GM18870 (cell line): ENCODE data around the gene SEC61A2.
"Not testable (repeated sequence)": the region's sequence is repeated elsewhere in the genome, so short reads cannot be mapped to it uniquely, and the experiment has no call there.

Source experiments
- ATAC-seq: cut with Tn5 transposase; IDR thresholded peaks from one replicate; pipeline ENCODE4 v1.9.1; 2021; ENCODE audit warnings: moderate library complexity; ENCODE audit not compliant: unreplicated experiment

Gene SEC61A2

DNA sequence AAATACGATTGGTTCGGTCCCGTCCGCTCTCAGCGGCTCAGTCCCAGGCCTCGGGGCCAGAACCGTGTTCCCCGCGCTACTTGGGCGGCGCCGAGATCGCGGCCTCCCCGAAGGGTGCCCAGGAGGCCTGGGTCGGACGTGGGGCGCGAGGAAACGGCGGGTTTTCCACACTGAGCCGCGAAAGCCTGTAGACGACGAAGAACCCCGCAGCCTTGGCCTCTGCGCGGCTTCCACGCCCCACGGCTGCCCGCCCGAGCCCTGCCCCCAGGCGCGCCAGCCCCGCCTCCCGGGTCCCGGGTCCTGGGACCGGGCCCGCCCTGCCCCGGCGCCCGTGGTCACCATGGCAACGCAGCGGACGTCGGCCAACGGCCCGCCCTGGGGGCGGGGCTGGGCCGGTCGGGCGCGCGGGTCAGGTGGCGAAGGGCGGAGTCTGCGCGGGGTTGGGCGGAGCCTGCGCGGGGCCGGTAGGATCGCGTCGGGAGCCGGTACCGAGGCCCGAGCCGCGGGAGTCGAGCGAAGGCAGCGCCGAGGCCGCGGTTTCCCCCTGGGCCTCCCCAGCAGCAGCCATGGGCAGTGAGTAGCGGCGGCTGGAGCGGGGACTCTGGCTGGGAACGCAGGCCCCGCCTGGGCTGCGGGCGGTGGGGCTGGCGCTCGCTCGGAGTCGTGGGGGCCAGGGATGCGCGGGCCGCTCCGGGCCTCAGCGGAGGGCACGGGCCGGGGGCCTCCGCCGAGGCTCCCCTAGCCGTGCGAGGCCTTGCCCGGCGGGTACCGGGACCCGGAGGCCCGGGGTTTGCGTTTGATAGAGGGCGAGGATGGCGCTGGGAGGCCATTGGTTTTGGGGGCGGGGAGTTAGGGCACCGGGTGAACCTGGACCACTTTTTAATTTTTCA lies at the start of gene SEC61A2:
Gene SEC61A2, plus strand, starts transcription at position 456 of the 890 bp plus-strand sequence. Its CDS starts 111 bp downstream, at position 567.
- ATAC-seq: peak; percentile 55

DNA sequence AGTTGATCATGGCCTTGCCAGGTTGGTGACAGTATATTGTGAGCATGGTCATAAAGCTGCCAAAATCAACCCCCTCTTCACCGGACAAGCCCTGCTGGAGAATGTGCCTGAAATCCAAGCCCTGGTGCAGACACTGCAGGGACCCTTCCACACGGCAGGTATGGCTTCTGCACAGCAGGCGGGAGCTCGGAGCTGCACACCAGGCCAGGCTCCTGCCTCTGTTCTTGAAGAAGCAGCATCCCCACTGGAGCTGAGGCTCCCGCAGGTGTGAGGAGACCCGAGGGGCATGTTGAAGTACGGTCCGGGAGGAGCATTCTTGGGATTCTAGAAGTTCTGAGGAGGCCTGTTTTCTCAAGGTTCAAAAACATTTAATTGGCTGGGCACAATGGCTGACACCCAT lies 48.0 kb upstream of the SEC61A2 start:
- ATAC-seq: no peak

DNA sequence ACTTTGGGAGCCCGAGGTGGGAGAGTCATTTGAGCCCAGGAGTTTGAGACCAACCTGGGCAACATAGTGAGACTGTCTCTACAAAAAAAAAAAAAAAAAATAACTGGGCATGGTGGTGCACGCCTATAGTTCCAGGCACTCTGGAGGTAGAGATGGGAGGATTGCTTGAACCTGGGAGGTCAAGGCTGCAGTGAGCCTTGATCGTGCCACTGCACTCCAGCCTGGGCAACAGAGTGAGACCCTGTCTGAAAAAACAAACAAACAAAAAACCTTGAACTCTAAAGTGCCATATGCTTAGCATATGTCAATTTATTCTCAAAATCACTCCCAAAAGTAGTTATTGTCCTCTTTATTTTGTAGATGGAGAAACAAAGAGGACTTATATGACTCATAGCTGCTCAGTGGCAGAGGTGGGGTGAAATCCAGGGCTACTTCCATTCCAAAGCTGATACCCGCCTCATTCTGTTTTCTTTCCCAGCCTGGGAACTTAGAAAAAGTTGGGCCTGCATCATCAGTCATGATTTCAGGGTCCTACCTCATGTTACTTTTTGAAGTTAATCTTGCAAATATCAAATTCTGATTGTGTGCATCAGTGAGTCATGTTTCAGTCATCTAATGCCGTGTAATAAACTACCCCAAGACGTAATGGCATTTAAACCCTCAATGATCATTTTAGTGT lies 47.5 kb upstream of the SEC61A2 start:
- no peak for ATAC-seq

- ATAC-seq: no peak
Measured at GRCh38 chr10:12088919-12089318, 40.6 kb upstream of the SEC61A2 start.

DNA sequence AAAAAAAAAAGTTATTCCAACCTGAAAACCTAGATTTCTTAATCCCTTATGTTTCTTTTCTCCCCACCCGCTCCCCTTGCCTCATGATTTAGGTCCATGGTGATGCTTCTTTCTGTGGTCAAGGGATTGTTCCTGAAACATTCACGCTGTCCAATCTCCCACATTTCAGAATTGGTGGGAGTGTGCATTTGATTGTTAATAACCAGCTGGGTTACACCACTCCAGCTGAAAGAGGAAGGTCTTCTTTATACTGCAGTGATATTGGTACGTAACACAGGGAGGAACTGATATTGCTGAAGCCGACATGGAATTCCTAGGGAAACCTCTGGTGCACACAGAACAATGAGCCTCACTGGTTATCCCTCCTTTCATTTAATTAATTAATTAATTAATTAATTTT lies 38.1 kb upstream of the SEC61A2 start:
- ATAC-seq: no peak

- ATAC-seq: not testable (repeated sequence)
Measured at GRCh38 chr10:12097361-12097760, 32.1 kb upstream of the SEC61A2 start.

DNA sequence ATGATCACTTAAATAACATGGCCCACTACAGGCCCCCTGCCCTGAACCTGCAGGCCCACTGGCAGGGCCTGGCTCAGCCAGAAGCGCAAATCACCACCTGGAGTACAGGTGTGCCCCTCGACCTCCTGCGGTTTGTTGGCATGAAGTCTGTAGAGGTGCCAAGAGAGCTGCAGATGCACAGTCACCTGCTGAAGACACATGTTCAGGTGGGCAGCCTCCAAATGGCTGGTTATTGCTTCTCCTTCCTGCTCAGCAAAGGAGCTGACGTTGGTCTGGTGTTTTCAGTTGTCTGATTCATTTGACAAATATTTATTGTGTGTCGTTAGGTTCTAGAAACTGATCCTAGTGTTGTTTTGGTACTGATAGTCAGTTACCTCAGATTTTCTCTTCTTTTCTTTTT lies 31.7 kb upstream of the SEC61A2 start:
- ATAC-seq: no peak

- ATAC-seq: no peak
Measured at GRCh38 chr10:12098966-12099365, 30.5 kb upstream of the SEC61A2 start.

- ATAC-seq: no peak
Measured at GRCh38 chr10:12103802-12104201, 25.7 kb upstream of the SEC61A2 start.

GRCh38 chr10:12107781-12108180 lies 21.7 kb upstream of the SEC61A2 start:
- no peak for ATAC-seq

- ATAC-seq: no peak
Measured at GRCh38 chr10:12109286-12109685, 20.2 kb upstream of the SEC61A2 start.

DNA sequence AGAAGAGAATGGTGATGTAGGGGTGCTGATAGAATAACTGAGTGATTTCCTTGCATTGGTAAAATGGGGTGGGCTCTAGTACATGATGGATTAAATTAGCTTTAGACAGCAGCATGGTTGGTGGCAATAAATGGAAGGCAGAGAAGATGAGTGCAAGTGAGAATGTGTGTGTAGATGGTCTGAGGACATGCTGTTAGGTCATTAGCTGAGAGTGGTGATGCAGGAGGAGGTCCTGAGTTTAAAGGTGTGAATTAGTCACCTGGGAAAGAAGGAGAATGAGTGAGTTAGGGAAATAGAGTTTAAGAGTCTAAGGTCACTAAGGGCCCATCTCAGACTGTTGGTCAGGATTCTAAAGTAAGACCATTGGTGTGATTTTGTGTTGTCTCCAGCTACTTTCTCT lies 17.9 kb upstream of the SEC61A2 start:
- no peak for ATAC-seq

DNA sequence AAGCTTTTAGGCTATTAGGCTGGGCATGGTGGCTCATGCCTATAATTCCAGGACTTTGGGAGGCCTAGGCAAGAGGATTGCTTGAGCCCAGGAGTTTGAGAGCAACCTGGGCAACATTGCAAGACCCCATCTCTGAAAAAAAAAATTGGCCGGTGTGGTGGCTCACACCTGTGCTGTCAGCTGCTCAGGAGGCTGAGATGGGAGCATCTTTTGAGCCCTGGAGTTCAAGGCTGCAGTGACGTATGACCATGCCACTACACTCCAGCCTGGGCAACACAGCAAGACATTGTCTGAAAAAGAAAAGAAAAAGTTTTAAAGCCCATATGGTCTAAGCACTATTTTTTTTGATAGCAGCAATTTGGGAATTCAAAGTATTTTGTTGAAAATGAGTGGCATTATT lies 15.8 kb upstream of the SEC61A2 start:
- no peak for ATAC-seq

DNA sequence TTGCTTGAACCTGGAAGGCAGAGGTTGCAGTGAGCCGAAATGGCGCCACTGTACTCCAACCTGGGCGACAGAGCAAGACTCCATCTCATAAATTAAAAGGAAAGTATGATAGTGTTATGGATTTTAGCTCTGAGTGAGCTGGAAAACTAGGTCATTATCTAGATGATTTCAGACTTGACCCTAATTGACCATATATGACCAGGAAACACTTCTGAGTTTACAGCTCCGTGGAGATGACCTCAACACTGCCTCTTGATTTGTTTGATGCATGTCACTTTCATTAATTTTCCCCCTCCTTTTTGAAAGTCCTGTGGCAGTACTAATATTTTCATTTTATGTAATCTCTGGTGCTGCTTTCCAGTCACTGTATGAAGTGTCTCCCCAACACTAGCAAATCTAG lies 7.8 kb upstream of the SEC61A2 start:
- no peak for ATAC-seq

GRCh38 chr10:12130237-12130872 lies 878 bp downstream of the SEC61A2 start:
- peak; percentile 45 for ATAC-seq

- ATAC-seq: no peak
Measured at GRCh38 chr10:12135631-12136030, 6.2 kb downstream of the SEC61A2 start.

GRCh38 chr10:12140038-12140437 lies 10.6 kb downstream of the SEC61A2 start:
- no peak for ATAC-seq

DNA sequence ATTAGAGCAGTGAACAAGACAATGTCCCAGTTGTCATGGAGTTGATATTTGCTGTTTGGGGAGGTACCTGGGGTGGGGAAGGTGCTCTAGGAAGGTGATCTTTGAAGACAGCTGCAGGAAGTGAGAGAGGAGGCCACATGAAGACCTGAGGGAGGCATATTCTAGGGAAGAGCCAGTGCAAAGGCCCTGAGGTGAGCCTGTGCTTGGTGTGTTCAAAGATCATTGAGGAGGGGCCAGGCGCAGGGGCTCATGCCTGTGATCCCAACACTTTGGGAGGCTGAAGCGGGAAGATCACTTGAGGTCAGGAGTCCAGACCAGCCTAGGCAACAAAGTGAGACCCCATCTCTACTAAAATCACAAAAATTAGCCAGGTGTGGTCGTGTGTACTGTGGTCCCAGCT lies 15.1 kb downstream of the SEC61A2 start:
- no peak for ATAC-seq

- ATAC-seq: no peak
Measured at GRCh38 chr10:12150163-12150562, 20.7 kb downstream of the SEC61A2 start.

- ATAC-seq: no peak
Measured at GRCh38 chr10:12154516-12154915, 25.0 kb downstream of the SEC61A2 start.

DNA sequence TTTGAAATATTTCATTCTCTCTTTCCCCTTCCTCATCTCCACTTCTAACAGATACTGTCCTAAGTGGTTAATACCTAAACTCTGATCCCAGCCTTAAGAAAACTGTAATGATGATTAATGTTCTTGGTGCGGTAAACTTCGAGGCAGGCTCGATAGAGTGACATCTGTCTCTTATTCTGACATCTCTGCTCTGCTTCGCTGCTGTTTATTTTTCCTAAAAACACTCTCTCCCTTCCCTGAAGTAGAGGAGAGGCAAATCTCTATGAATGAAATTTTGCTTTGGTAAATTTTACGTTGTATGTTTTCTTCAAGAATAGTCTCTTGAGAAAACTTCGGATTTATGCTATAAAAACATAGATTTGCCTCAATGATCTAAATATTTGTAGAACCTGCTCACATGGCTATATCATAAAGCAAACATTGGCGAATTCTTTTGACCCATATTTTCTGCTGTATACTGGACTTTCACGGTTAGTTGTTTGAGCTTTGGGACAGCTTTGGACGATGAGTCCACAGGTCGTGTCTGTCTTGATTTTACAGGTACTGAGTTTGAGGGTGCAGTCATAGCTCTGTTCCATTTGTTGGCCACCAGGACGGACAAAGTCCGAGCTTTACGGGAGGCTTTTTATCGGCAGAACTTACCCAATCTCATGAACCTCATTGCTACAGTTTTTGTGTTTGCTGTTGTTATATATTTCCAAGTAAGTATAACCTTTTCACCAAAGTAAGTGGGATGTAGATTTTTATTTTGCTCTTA lies 27.1 kb downstream of the SEC61A2 start:
- ATAC-seq: no peak
